Gastrocnemius medialis (tissue), 4 donors: ENCODE results near the gene DDR2. TPM values are rescaled to one million over a fixed set of nuclear protein-coding genes. Genes with fewer than 3 reads are reported as not detected.
A peak's percentile ranks its signal among the peaks of the same experiment; 100 is the strongest.

Source experiments
- ATAC-seq, 2 donors: fragments of 150-250 bp; one replicate each; pipeline ENCODE4 v1.9.1; 2016
- DNase-seq, 2 donors: peaks; one replicate each; pipeline ENCODE4 v3.0.0-alpha.2; 2019
- H3K27ac ChIP-seq, 4 donors: fragments of 200-600 bp; sonication (generic); 1 replicate in 1 of 4; 2 replicates in 3 of 4; pipeline ENCODE4 v1.5.1; 2016 to 2018; ENCODE audit warnings: mild to moderate bottlenecking in 2 of 4, moderate library complexity in 1 of 4
- H3K27me3 ChIP-seq, 3 donors: fragments of 200-600 bp; sonication (generic) in 2 of 3; 1 replicate in 1 of 3; 2 replicates in 2 of 3; pipeline versions ENCODE4 v1.5.1 to v1.6.0; 2016 to 2019; ENCODE audit warnings: mild to moderate bottlenecking in 1 of 3, moderate library complexity in 1 of 3
- H3K36me3 ChIP-seq, 2 donors: fragments of 200-600 bp; sonication (generic) in 1 of 2; one replicate each; pipeline ENCODE4 v1.5.1; 2017 to 2018
- H3K4me1 ChIP-seq, 2 donors: fragments of 200-600 bp; sonication (generic) in 1 of 2; one replicate each; pipeline ENCODE4 v1.5.1; 2016 to 2017; ENCODE audit warnings: mild to moderate bottlenecking in 2 of 2
- H3K4me3 ChIP-seq, 4 donors: fragments of 200-600 bp; sonication (generic) in 3 of 4; 1 replicate in 1 of 4; 2 replicates in 3 of 4; pipeline ENCODE4 v1.5.1; 2016 to 2019; ENCODE audit warnings: mild to moderate bottlenecking in 2 of 4
- H3K9me3 ChIP-seq, 3 donors: fragments of 200-600 bp; sonication (generic) in 2 of 3; 1 replicate in 1 of 3; 2 replicates in 2 of 3; pipeline ENCODE4 v1.5.1; 2016 to 2019
- POLR2A ChIP-seq, 2 donors: fragments of 450-650 bp; IDR thresholded peaks; one replicate each; pipeline ENCODE4 v1.6.1; 2017; ENCODE audit warnings: antibody characterized with exemption in 2 of 2, mild to moderate bottlenecking in 2 of 2, moderate library complexity in 2 of 2
- in situ Hi-C, 4 donors: fragments of 200-750 bp; cut with MboI; loops; one replicate each; pipeline versions ENCODE4 v1.15.0 to v1.8.0; 2017; ENCODE audit warnings: low sequenced_read_pairs in 4 of 4
- intact Hi-C: fragments of 100-400 bp; cut with DNase I; formaldehyde crosslinking; loops from one replicate; pipeline ENCODE4 v1.15.1; 2023; ENCODE audit warnings: low total_unique reads
- total RNA-seq, 4 donors: library from RNA; depleted of rRNA; stranded (reverse); fragments of >200 nt; gene quantifications; one replicate each; pipeline versions ENCODE4 v1.1.0 to v1.2.3, GENCODE V29; 2016
- TF ChIP-seq, protein P1 (sequence below), 5 experiments: fragments of 450-650 bp in 3 of 5; fragments of 200-600 bp in 2 of 5; sonication (generic) in 2 of 5; IDR thresholded peaks in 4 of 5; conservative IDR thresholded peaks in 1 of 5; 1 replicate in 4 of 5; 2 replicates in 1 of 5; pipeline ENCODE4 v1.5.1; 2016 to 2019; ENCODE audit warnings: antibody characterized with exemption in 5 of 5, mild to moderate bottlenecking in 3 of 5, moderate library complexity in 3 of 5

DDR2 gene
- total RNA-seq, 4 donors from 2014 or later: 9.8 to 15.4 (median 10.6) TPM

DNA sequence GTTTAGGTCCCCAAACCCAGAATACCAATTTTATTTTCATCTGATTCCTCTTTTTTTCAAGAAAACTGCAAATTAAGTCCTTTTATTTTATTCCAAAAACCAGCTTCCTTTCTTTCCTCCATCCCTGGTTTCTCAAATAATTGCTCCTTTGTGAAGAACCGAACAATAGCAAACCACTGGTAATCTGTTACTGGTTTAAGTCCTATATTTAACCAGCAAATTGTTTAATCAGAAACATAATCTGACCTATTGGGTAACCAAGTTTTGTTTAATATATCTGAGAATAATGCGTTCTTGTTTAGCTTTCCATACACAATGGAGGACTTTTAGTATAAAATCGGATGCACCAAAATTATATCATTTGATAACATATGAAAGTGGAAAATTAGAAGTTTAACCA is 13.2 kb upstream of the DDR2 start:
- Histone ChIP-seq H3K9me3 (peaks cover 0 to 7% (median 0%) of the 10 kb centered on the region in 3 donors), H3K4me1 (no peaks in the 10 kb centered on the region), H3K4me3 (no peak overlapping the region), H3K36me3 (no peaks in the 10 kb centered on the region), H3K27ac (no peak overlapping the region), H3K27me3 (no peaks in the 10 kb centered on the region)
- no peak for ATAC-seq
- no peak for DNase-seq
- in situ Hi-C loops (loop anchor here in 3 of 4 donors (10.0 to 25.0 kb wide), 3 partner anchors 168 to 186 kb away; partner anchors contain the start of gene HSD17B7 (in 2 of the 3)), intact Hi-C loops (no loop called here)
- no peak for TF ChIP-seq POLR2A (IDR thresholded peaks at IDR 0.05)
- TF ChIP-seq, protein P1, sequence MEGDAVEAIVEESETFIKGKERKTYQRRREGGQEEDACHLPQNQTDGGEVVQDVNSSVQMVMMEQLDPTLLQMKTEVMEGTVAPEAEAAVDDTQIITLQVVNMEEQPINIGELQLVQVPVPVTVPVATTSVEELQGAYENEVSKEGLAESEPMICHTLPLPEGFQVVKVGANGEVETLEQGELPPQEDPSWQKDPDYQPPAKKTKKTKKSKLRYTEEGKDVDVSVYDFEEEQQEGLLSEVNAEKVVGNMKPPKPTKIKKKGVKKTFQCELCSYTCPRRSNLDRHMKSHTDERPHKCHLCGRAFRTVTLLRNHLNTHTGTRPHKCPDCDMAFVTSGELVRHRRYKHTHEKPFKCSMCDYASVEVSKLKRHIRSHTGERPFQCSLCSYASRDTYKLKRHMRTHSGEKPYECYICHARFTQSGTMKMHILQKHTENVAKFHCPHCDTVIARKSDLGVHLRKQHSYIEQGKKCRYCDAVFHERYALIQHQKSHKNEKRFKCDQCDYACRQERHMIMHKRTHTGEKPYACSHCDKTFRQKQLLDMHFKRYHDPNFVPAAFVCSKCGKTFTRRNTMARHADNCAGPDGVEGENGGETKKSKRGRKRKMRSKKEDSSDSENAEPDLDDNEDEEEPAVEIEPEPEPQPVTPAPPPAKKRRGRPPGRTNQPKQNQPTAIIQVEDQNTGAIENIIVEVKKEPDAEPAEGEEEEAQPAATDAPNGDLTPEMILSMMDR (IDR thresholded peaks at IDR 0.05 in 4 of 5, conservative IDR thresholded peaks at IDR 0.05 in 1 of 5): no peak

DNA sequence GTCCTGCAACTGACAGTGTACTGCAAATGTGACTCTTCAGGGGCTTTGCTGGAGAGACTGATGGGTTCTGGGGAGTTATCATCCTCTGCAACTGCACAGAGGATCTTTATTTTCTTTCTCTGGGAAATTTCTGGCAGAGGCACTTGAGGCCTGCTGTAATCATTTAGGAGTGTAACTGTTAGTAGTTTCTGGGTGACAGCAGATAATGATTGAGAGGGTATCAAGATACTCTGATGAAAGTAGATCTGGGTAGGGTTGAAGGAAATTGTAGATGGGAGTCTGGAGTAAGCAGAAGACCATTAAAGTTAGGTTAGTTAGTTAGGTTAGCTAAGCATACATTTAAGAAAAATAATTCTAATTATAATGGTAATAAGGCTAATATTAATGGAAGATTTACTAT is 11.0 kb upstream of the DDR2 start:
- intact Hi-C loops: no loop called here
- no peak for ATAC-seq

DNA sequence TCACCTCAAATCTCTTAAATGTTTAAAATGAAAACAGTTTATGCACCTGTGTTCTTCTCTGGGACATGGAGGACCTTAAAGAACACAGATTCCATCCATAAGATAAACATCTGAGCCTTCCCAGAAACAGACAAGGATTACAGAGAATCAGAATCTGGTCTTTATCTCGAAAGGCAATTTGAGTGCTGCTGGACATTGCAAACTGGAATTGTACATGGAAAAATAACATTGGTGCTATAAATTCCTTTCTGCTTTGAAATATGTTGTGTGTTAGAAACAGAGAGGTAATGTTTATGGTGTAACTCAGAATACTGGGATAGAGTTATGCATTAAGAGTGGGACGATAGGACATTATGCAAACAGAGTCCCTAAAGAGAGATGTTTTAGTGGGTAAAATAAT is 6.6 kb upstream of the DDR2 start:
- intact Hi-C loops: no loop called here
- DNase-seq (no peak), ATAC-seq (no peak)
- Histone ChIP-seq H3K27me3 (no peaks in the 10 kb centered on the region), H3K4me1 (no peaks in the 10 kb centered on the region), H3K4me3 (no peak overlapping the region), H3K9me3 (no peaks in the 10 kb centered on the region), H3K36me3 (no peaks in the 10 kb centered on the region), H3K27ac (no peak overlapping the region)
- TF ChIP-seq POLR2A (IDR thresholded peaks at IDR 0.05): no peak
- TF ChIP-seq, protein P1 (IDR thresholded peaks at IDR 0.05 in 4 of 5, conservative IDR thresholded peaks at IDR 0.05 in 1 of 5): no peak
- in situ Hi-C loops: no loop called here

More for the DNA sequence above, 11.0 kb upstream of the DDR2 start:
- in situ Hi-C loops: loop anchor here in 1 of 4 donors (25.0 kb wide), 1 partner anchor 166 kb away; the partner anchor contains the start of gene HSD17B7
- DNase-seq: no peak
- Histone ChIP-seq H3K4me1 (no peaks in the 10 kb centered on the region), H3K4me3 (no peak overlapping the region), H3K36me3 (no peaks in the 10 kb centered on the region), H3K27ac (no peak overlapping the region), H3K9me3 (peaks cover 0 to 7% (median 0%) of the 10 kb centered on the region in 3 donors), H3K27me3 (no peaks in the 10 kb centered on the region)
- TF ChIP-seq, protein P1 (IDR thresholded peaks at IDR 0.05 in 4 of 5, conservative IDR thresholded peaks at IDR 0.05 in 1 of 5): no peak
- TF ChIP-seq POLR2A (IDR thresholded peaks at IDR 0.05): no peak

DNA sequence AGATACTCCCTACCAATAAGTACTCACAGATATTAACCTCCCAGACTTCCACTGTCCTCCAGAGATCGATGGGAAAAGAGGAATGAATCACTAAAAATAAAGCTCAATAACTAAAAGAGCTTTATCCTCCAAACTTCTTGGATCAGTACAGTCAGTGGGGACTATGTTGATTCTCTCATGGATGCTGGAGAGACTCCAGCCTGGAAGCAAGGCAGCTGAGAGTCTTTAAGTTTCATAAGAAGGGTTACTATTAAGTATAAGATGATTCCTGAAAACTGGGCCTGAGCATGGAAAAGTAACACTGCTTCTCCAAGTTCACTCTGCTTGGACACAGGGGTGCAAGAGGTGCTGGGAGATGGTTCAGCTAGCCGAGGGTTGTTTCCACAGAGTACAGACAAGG is 6.2 kb upstream of the DDR2 start:
- no peaks in the 10 kb centered on the region for H3K36me3 ChIP-seq
- H3K4me3 ChIP-seq: peak overlapping the region in 2 of 4 donors; percentile 1 to 31
- DNase-seq (no peak), ATAC-seq (no peak)
- in situ Hi-C loops (no loop called here), intact Hi-C loops (no loop called here)
- H3K9me3 ChIP-seq: no peaks in the 10 kb centered on the region
- H3K27ac ChIP-seq: peak overlapping the region; percentile 24 to 54 (median 43)
- no peak for TF ChIP-seq POLR2A (IDR thresholded peaks at IDR 0.05)
- H3K4me1 ChIP-seq: no peaks in the 10 kb centered on the region
- no peaks in the 10 kb centered on the region for H3K27me3 ChIP-seq

DNA sequence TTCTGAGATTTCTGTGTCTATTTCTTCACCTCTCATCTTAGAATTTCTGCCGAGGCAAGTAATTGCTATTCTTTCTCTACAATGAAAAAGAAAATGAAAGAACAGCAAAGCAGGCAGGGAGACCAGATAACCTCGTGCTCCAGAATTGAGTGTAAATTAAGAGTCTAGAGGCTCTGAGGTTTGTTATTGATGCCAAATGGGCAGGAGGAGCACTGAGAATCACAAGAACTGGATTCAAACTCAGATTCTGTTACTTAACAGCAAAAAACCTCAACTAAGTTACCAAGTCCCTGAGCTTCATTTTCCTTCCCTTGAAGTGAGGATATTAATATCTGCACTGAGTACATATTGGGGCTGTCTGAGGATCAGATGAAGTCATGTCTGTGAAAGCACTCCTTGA is 5.5 kb upstream of the DDR2 start:
- no peak for TF ChIP-seq POLR2A (IDR thresholded peaks at IDR 0.05)
- TF ChIP-seq, protein P1 (IDR thresholded peaks at IDR 0.05 in 4 of 5, conservative IDR thresholded peaks at IDR 0.05 in 1 of 5): no peak
- Histone ChIP-seq H3K27me3 (no peaks in the 10 kb centered on the region), H3K9me3 (no peaks in the 10 kb centered on the region), H3K36me3 (no peaks in the 10 kb centered on the region), H3K27ac (peak overlapping the region; percentile 24 to 54 (median 43)), H3K4me1 (no peaks in the 10 kb centered on the region), H3K4me3 (peak overlapping the region in 3 of 4 donors; percentile 1 to 31 (median 22))
- ATAC-seq: no peak
- intact Hi-C loops: no loop called here
- DNase-seq: no peak
- in situ Hi-C loops: no loop called here
